Smooth muscle cell (in vitro differentiated cells): Measurements from ENCODE around the gene KICS2. TPM values are rescaled to one million over a fixed set of nuclear protein-coding genes. Genes with fewer than 3 reads are reported as not detected.

ENCODE experiments used
- DNase-seq: peaks from one replicate; lab custom pipeline; 2025; ENCODE audit not compliant: unreplicated experiment; lab: John Stamatoyannopoulos, UW
- H2AFZ ChIP-seq: fragments of 200-600 bp; sonication (generic); 2 replicates; pipeline ENCODE4 v1.6.0; 2016; ENCODE audit warnings: antibody characterized with exemption, low read depth, mild to moderate bottlenecking
- H3F3A ChIP-seq: fragments of 200-600 bp; sonication (generic); 2 replicates; pipeline ENCODE4 v1.6.0; 2017; ENCODE audit warnings: antibody characterized with exemption, low read depth
- H3K27ac ChIP-seq: fragments of 200-600 bp; sonication (generic); 2 replicates; pipeline ENCODE4 v1.5.1; 2016; ENCODE audit warnings: low read depth, mild to moderate bottlenecking
- H3K27me3 ChIP-seq: fragments of 200-600 bp; sonication (generic); 2 replicates; pipeline ENCODE4 v1.6.1; 2016; ENCODE audit warnings: low read depth, mild to moderate bottlenecking
- H3K36me3 ChIP-seq: fragments of 200-600 bp; sonication (generic); 2 replicates; pipeline ENCODE4 v1.5.1; 2016; ENCODE audit warnings: low read depth
- H3K4me1 ChIP-seq: fragments of 200-600 bp; sonication (generic); 2 replicates; pipeline ENCODE4 v1.5.1; 2016; ENCODE audit warnings: low read depth
- H3K4me2 ChIP-seq: fragments of 200-600 bp; sonication (generic); 2 replicates; pipeline ENCODE4 v1.6.0; 2016; ENCODE audit warnings: mild to moderate bottlenecking
- H3K4me3 ChIP-seq: fragments of 200-600 bp; sonication (generic); 2 replicates; pipeline ENCODE4 v1.5.1; 2016; ENCODE audit warnings: mild to moderate bottlenecking
- H3K79me2 ChIP-seq: fragments of 200-600 bp; sonication (generic); 2 replicates; pipeline ENCODE4 v1.6.0; 2016; ENCODE audit warnings: low read depth, mild to moderate bottlenecking
- H3K9ac ChIP-seq: fragments of 200-600 bp; sonication (generic); 2 replicates; pipeline ENCODE4 v1.6.0; 2016; ENCODE audit warnings: low read depth
- H3K9me3 ChIP-seq: fragments of 200-600 bp; sonication (generic); replicated peaks from 2 replicates; pipeline ENCODE4 v1.5.1; 2016; ENCODE audit warnings: low read depth
- H4K20me1 ChIP-seq: fragments of 200-600 bp; sonication (generic); 2 replicates; pipeline ENCODE4 v1.6.0; 2016; ENCODE audit warnings: low read depth
- CTCF ChIP-seq: fragments of 200-600 bp; sonication (generic); IDR thresholded peaks from 2 replicates; pipeline ENCODE4 v1.5.1; 2017; ENCODE audit warnings: borderline replicate concordance, mild to moderate bottlenecking, antibody characterized with exemption; ENCODE audit not compliant: insufficient read depth, poor library complexity, severe bottlenecking
- WGBS: methylation state at CpG from one replicate; pipeline ENCODE4 v1.1.7; 2016; ENCODE audit warnings: low lambda C conversion rate; 5-methylcytosine and 5-hydroxymethylcytosine counted together
- polyA plus RNA-seq: library from polyadenylated mRNA; unstranded; fragments of >200 nt; fragmentation: Nextera tagmentation; extraction: Ambion mirVana; gene quantifications from 2 replicates; pipeline ENCODE4 v1.2.1, GENCODE V29; 2016
- total RNA-seq: library from RNA; depleted of rRNA; stranded (reverse); fragments of >200 nt; gene quantifications from 2 replicates; pipeline ENCODE4 v1.2.3, GENCODE V29; 2014

Gene KICS2
- total and polyA plus RNA-seq, 2 experiments from 2014 or later, result 1.1 to 6.6 TPM

- Histone ChIP-seq H4K20me1 (no peaks in the 10 kb centered on the region), H3K36me3 (no peaks in the 10 kb centered on the region), H3K27me3 (no peaks in the 10 kb centered on the region), H2AFZ (no peak overlapping the region), H3F3A (no peaks in the 10 kb centered on the region), H3K4me1 (no peaks in the 10 kb centered on the region), H3K4me2 (no peak overlapping the region), H3K79me2 (no peaks in the 10 kb centered on the region), H3K9me3 (no peaks in the 10 kb centered on the region), H3K9ac (no peak overlapping the region), H3K4me3 (no peak overlapping the region), H3K27ac (no peak overlapping the region)
- WGBS, result 82% methylated on average over 3 of the region's 3 CpGs
- TF ChIP-seq CTCF, result no peak
- DNase-seq, result no peak
These were observed 18.7 kb upstream of the KICS2 start for GRCh38 chr12:64240781-64241180.

- no peak overlapping the region for H3K4me3 ChIP-seq
- H3F3A ChIP-seq, result no peaks in the 10 kb centered on the region
- no peak overlapping the region for H3K4me2 ChIP-seq
- DNase-seq, result no peak
- no peaks in the 10 kb centered on the region for H3K9me3 ChIP-seq
- no peak overlapping the region for H2AFZ ChIP-seq
- no peaks in the 10 kb centered on the region for H3K4me1 ChIP-seq
- no peaks in the 10 kb centered on the region for H4K20me1 ChIP-seq
- no peak overlapping the region for H3K27ac ChIP-seq
- H3K79me2 ChIP-seq, result no peaks in the 10 kb centered on the region
- no peaks in the 10 kb centered on the region for H3K27me3 ChIP-seq
- H3K9ac ChIP-seq, result no peak overlapping the region
- no peak for TF ChIP-seq CTCF
- H3K36me3 ChIP-seq, result no peaks in the 10 kb centered on the region
These were observed 15.3 kb upstream of the KICS2 start for GRCh38 chr12:64237382-64237781.

- Histone ChIP-seq H3K4me1 (no peaks in the 10 kb centered on the region), H3K4me2 (no peak overlapping the region), H3F3A (no peaks in the 10 kb centered on the region), H2AFZ (no peak overlapping the region), H3K9me3 (no peaks in the 10 kb centered on the region), H3K36me3 (no peaks in the 10 kb centered on the region), H3K27me3 (no peaks in the 10 kb centered on the region), H3K79me2 (no peaks in the 10 kb centered on the region), H3K9ac (no peak overlapping the region), H4K20me1 (no peaks in the 10 kb centered on the region), H3K4me3 (no peak overlapping the region), H3K27ac (no peak overlapping the region)
- DNase-seq, result no peak
- no peak for TF ChIP-seq CTCF
These were observed 14.5 kb upstream of the KICS2 start for GRCh38 chr12:64236549-64236948.

GRCh38 chr12:64232196-64232595 is 10.1 kb upstream of the KICS2 start:
- no peaks in the 10 kb centered on the region for H4K20me1 ChIP-seq
- H3K36me3 ChIP-seq, result no peaks in the 10 kb centered on the region
- H3K9ac ChIP-seq, result no peak overlapping the region
- DNase-seq, result no peak
- no peak overlapping the region for H3K4me2 ChIP-seq
- H3K79me2 ChIP-seq, result no peaks in the 10 kb centered on the region
- WGBS, result 68% methylated on average over 1 of the region's 1 CpG
- no peaks in the 10 kb centered on the region for H3K9me3 ChIP-seq
- no peak overlapping the region for H3K27ac ChIP-seq
- no peaks in the 10 kb centered on the region for H3F3A ChIP-seq
- H3K27me3 ChIP-seq, result no peaks in the 10 kb centered on the region
- H3K4me3 ChIP-seq, result no peak overlapping the region
- H2AFZ ChIP-seq, result no peak overlapping the region
- H3K4me1 ChIP-seq, result no peaks in the 10 kb centered on the region
- no peak for TF ChIP-seq CTCF
